Superior temporal gyrus (tissue), 1 donor: Measurements from ENCODE around the gene AQP1.

Experiments used
- DNase-seq: peaks from one replicate; pipeline ENCODE4 v3.0.0-alpha.2; 2016; ENCODE audit errors: extremely low spot score

AQP1 gene

DNA sequence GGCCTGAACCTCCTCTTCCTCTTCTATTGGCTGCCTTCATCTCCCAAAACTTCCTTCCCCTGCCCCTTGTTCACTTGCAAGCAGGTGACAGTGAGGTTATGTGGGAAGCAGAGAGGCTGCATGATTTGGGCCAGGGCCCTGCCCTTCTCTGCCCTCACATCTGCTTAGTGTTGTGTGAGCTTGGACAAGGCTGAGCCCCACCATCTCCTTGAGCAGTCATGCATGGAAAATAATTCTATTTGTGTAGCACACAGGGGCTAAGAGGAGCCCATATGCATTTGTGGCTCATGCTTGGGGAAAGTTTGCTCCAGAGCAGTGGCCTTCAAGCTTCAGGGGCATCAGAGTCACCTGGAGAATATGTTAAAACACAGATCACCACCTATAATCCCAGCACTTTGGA, 26.8 kb upstream of the AQP1 start:
- no peak for DNase-seq

DNA sequence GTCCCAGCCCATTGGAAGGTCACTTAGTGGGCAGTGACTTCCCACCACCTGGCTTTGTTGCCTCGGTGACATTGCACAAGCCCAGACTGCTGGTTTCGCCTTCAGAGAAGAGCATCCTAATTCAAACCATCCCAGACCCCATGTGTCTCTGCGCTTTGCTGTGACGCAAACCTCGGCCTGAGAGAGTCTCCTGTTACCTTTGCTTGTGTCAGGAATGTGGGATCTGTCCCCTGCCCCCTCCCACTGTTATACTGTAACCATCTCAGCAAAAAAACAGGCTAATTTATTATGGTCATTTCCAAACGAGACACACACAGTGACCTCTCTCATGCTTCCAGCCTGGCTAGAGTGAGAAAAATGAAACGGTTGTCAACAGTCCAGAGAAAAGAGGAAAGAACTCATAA, 25.0 kb upstream of the AQP1 start:
- DNase-seq = no peak

GRCh38 chr7:30887464-30887872, 24.2 kb upstream of the AQP1 start:
- no peak for DNase-seq

GRCh38 chr7:30888747-30889146, 22.9 kb upstream of the AQP1 start:
- DNase-seq = peak; percentile 25

- DNase-seq = no peak
Observed at GRCh38 chr7:30890226-30890625, 21.4 kb upstream of the AQP1 start.

DNA sequence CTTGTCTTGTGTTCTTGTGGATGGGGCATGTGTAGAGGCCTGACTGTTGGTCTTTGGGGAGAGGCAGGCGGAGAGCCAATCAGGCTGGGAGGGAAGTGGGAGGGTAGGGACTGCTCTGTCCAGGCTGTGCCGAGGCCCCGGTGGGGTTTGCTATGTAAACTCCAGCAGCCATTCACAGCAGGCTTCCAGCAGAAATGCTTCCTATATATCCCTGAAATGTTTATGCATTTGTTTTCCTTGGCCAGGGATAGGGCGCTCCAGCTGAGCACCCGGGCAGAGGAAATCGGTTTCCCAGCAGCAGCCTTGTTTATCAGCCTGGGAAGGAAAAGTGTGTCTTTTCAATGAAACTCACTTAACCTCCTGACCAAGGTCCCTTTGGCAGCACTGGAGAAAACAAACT, 18.3 kb upstream of the AQP1 start:
- peak; percentile 18 for DNase-seq

DNA sequence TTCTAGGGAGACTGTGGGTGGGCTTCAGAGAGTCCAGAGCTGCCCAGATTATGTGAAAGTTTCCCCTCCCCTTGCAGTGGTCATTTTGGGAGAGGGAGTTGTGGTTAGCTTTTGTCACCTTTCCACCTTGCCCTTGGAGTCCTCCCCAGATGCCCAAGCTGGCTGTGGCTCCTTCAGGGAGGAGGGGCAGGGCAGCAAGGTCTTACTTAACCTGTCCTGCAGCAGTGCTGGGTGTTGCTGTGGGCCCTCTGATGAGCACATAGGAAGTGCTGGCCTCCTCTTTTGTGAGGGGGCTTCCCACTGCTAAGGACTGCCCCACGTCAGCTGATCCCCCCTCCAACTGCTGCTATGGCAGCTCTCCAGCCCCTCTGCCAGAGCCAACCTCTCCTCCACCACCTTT, 17.6 kb upstream of the AQP1 start:
- DNase-seq = no peak

GRCh38 chr7:30894866-30895605, 16.6 kb upstream of the AQP1 start:
- DNase-seq = no peak

DNA sequence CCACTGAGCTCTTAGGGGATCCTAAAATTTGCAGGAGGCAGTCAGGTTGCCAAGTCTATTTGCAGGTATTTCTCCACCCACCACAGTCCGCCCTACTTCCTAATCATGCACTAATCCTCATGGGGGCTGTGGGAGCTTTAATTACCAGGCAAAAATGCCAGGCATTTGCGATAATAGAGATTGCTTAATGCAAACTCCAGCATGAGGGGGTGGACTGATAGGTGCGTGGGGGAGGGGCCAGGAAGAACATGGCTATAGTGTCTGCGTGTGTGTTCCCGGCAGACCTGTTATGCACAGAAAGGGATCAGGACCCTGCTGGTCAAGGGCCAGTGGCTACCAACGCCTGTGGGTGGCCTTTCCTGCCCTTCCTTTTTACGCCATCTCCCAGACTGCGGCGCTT, 15.6 kb upstream of the AQP1 start:
- no peak for DNase-seq

DNA sequence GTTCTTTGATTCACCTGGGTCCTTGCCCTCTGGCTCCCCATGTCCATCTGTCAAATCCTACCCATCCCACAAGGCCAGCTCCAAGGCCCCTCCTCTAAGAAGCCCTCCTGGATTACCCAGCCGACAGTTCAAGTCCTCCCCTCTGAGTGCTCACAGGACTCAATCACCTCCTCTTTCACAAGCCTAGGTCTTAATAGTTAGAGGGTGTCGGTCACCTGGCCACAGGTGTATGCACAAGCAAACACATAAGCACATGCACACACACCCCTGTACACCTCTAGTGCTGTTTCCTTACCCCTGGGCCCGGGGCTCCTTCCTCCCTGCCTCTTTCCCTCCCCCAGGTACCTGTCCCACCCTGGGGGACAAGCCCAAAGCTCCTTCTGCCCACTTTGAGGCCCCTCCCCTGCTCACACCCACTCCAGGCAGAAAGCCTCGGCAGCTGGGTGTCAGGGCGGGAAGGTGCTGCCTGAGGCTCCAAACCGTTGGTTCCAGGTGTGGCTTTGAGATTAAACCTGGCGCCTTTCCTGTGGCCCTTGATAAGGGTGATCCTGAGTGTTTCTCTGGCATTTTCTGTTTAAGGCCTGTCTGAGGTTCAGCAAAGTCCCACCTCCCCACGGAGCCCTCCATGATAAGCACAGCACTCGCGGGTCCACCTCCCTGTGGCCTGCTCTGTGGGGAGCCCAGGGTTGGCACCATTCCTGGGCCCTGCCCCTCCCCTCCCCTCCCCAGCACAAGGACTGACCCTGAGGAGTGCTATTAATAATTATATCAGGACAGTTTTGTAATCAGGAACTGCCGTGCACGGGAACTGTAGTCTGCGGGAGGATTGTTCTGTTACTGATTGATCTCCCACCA, 14.6 kb upstream of the AQP1 start:
- DNase-seq = no peak

DNA sequence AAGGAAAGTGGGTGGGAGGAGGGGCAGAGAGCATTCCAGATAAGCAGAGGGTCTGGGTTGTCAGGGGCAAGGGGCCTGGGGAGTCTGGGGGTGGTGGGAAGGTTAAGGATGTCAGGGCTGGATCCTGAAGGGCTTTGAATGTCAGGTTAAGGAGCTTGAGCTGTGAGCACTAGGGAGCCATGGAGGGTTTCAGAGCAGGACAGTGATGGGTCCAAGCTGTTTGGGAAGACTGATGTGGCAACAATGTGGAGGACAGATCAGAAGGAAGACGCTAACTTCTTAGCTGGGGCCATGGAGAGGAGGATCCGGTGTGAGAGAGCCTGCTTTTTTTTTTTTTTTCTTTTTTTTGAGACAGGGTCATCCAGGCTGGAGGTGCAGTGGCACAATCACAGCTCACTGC, 13.9 kb upstream of the AQP1 start:
- no peak for DNase-seq

GRCh38 chr7:30898411-30898810, 13.2 kb upstream of the AQP1 start:
- peak; percentile 43 for DNase-seq

GRCh38 chr7:30899066-30899465, 12.6 kb upstream of the AQP1 start:
- no peak for DNase-seq

GRCh38 chr7:30899630-30900029, 12.0 kb upstream of the AQP1 start:
- DNase-seq = no peak

DNA sequence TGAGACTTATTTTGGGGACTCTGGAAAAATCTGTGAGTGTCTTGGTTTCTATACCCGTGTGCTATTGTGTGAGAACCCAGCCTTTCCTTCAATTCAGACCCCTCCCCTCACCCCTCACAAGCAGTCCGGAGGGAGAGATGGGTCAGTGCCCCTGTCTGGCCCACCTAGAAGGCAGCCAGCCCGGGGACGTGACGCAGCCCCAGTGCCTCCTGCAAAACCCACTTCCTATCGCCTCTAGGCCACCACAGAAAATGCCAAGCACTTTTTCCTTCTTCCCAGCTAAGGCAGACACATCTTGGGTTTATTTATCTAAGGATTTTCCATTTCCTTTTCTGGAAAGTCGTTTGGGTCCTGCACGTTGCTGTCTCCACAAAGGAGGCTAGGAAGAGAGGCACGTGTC, 11.6 kb upstream of the AQP1 start:
- no peak for DNase-seq

DNA sequence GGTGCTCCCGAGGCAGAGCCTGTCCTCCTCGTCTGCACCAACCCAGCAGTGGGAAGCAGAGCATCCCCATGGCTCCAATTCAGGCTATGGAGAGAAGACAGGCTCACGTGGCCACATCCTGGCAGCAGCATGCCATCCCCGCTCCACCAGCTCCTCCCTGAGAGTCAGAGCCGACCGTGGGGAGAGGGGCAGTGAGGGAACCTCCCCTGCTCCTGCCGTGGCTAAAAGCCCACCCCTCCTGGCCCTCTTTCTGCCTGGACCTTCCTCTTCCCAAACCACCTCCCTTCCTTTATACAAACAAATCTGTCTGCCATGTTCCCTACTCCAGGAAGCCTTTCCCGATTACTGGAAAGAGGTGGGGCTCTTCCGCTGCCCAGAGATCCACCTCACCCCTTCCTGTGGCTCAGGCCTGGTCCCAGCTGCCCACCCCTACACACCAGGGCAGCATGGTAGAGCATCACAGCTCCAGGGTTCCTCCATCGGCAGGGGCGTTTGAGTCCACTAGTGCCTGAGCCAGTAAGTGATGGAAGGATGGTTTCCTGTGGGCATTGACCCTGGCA, 10.8 kb upstream of the AQP1 start:
- no peak for DNase-seq

- DNase-seq = no peak
Observed at GRCh38 chr7:30901856-30902255, 9.8 kb upstream of the AQP1 start.

DNA sequence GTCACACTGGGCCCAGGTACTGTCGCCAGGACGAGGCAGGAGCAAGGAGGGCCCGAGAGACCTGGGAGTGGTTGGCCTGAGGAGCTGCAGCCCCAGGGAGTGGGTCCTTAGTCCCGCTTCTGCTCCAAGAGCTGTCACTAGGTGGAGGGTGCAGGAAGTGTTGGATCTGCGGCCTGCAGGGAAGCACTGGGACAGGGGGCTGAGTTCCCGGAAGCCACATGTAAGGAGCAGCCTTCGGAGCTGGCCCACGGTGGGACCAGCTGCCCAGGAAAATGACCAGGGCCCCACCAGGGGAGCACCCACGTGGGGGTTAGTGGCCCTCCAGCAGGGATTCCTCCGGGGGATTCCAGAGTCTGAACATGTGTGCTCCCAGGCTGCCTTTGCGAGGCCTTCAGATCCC, 9.2 kb upstream of the AQP1 start:
- DNase-seq = no peak

DNA sequence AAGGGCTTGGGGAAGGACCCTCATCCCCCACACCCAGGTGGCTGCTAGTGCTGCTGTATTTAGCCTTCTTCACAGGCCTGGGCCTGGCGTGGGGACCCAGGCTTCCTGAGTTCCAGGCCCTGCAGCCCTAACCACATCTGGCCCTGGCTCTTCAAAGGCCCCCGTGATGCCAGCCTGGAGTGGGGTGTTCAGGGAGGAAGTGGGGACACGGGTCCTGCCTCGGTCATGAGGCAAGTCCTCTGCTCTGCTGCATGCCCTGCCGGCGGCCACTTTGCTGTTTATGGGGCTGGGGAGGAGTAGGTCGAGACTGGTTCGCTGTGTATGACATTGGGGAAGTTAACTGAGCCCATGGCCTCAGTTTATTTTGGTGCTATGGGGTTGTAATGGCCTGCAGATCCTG, 8.5 kb upstream of the AQP1 start:
- DNase-seq = no peak

DNA sequence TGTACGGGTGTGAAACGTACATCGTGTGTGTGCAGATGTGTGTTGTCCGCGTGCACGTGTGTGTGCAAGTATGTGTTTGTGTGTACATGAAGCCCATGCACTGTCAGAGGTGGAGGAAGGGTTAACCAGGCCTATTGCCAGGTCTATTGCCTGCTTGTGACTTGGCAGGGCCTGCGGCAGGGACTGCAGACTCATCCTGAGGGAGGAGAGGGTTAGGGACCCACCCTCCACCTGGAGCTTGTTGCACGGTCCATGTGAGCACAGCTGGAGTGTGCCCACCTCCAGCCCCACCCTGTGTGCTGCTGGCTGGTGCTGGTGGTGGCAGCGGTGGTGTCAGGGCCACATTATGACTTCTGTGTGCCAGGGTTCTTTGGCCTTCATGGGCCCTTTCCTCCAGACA, 7.1 kb upstream of the AQP1 start:
- DNase-seq = no peak

GRCh38 chr7:30905078-30906012, 6.3 kb upstream of the AQP1 start:
- DNase-seq = no peak

DNA sequence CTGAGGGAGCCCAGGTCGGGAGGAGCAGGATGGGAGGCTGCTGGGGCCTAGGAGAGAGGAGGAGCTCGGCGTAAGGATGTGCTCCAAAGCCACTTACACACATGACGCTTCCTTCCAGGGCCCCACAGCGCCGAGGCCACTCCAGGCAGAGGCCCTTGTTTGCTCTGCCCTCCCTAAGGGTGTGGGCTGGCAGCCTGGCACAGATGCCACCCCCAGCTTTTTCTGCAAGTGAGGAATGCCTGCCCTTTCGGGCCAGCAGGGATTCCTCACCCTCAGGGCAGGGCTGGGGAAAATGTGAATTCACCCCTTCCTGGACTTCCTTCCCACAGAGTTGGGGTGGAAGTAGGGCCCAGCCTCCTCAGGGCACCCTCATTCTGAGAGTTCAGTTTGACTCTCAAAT, 5.6 kb upstream of the AQP1 start:
- no peak for DNase-seq
